NK-92 treated with Interleukin-12 subunit alpha and Interleukin-12 subunit beta, amount 100 ng/mL, for 24 hours (cell line): Measurements from ENCODE around the gene SMYD3.
"Not testable (repeated sequence)": the region's sequence is repeated elsewhere in the genome, so short reads cannot be mapped to it uniquely, and the experiment has no call there.

Source experiments
- DNase-seq: peaks from one replicate; lab custom pipeline; 2025; lab: John Stamatoyannopoulos, UW

SMYD3 gene

GRCh38 chr1:246108278-246108925 lies 398.7 kb downstream of the SMYD3 start:
- DNase-seq: no peak

DNA sequence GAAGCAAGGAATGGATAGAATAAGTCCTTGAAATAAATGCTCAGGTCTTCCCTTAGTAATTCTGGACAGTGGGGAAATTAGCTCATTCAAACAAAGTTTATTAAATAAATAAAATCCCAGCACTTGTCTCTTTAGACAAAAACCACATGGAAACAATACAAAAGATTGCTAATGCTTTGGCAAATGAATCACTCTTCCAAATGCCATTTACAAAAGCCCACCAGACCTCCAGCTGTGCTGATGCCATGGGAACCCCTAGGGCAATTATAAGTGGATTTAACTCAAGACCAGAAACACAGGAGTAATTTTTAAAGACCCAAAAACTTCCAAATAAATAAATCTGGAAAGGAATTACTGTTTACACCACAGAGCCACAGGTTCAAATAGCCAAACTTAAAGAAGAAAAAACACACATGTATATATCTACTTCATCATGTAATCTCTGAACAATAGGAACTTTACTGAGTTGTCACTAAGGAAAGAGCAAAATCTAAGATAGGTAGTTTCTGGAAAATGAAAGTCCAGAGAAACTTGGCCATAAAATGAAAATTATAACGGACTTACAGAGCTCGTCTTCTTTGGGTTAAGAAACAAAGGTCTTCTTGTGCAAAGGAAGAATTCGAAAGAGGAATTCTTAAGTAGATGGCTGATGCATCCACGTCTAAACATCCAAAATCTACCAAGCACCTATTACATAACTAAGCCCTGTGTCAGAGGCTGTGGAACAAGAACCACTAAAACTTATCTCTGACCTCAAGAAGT lies 399.4 kb downstream of the SMYD3 start:
- DNase-seq: no peak

DNA sequence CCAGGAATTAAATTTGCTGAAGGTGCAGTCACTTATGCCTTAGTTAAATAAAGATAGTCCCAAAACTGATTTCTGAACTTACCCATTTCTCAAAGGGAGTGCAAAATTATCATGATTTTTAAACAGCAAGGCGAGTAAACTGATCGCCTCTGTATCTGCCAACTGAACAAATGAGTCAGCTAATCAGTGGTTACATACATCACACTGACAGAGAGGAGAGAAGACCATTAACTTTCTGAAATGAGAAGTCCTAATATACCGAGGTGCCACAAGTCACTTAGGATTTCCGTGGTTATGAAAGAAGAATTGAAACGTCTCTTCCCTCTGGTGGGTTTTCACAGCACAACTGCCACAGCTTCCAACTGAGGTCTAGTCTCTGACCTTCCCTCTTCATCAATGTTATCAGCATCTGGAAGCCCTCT lies 400.7 kb downstream of the SMYD3 start:
- no peak for DNase-seq

DNA sequence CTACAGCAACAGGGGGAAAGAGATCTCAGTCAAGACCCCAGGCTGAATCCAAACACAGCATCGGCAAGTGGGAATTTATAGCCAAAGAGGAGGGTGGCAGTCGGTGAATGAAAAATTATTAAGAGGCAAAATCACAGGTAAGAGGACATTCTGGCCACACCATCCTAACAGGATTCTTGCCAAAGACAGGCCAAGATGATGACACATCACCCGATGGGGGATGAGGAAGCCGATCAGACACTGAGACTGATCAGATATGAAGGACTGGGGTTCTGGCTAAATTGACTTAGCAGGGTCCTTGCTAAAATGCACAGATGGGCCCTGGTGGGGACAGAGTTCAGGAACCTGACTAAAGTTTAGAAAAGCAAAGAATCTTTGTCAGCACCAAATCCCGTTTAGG lies 402.2 kb downstream of the SMYD3 start:
- DNase-seq: no peak

DNA sequence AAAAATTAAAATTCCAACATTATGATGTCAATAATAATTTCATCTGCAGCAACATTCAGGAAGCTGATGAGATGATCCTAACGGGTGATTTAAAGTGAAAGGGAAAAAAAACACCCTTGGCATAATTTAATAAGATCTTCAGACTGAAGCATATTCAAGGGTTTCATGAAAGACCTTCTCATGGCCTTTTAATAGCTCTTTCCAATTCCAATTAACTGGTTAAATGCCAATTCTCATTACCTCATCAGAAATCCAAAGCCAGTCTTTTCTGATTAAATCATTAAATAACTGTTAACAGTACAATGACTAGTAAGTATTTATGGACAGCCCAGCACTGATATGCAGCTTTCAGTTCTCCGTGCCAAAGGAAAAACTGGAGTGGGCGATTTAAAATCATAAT lies 407.5 kb downstream of the SMYD3 start:
- DNase-seq: no peak

- DNase-seq: no peak
Observed at GRCh38 chr1:246096356-246096755, 410.7 kb downstream of the SMYD3 start.

- DNase-seq: no peak
Observed at GRCh38 chr1:246095443-246095842, 411.6 kb downstream of the SMYD3 start.

DNA sequence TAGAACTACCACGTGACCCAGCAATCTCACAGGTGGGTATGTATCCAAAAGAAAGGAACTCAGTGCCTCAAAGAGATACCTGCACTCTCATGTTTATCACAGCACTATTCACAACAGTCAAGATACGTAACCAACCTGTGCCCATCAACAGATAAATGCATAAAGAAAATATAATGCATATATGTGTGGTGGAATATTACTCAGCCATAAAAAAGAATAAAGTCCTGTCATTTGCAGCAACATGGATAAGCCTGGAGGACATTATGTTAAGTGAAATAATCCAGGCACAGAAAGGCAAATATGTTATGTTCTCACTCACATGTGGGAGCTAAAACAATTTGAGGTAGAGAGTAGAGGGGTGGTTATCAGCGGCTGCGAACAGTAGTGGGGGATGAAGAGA lies 413.8 kb downstream of the SMYD3 start:
- DNase-seq: no peak

- DNase-seq: no peak
Observed at GRCh38 chr1:246092136-246092535, 414.9 kb downstream of the SMYD3 start.

- no peak for DNase-seq
Observed at GRCh38 chr1:246091477-246091876, 415.6 kb downstream of the SMYD3 start.

GRCh38 chr1:246086191-246086590 lies 420.9 kb downstream of the SMYD3 start:
- no peak for DNase-seq

GRCh38 chr1:246083416-246083815 lies 423.7 kb downstream of the SMYD3 start:
- DNase-seq: no peak

DNA sequence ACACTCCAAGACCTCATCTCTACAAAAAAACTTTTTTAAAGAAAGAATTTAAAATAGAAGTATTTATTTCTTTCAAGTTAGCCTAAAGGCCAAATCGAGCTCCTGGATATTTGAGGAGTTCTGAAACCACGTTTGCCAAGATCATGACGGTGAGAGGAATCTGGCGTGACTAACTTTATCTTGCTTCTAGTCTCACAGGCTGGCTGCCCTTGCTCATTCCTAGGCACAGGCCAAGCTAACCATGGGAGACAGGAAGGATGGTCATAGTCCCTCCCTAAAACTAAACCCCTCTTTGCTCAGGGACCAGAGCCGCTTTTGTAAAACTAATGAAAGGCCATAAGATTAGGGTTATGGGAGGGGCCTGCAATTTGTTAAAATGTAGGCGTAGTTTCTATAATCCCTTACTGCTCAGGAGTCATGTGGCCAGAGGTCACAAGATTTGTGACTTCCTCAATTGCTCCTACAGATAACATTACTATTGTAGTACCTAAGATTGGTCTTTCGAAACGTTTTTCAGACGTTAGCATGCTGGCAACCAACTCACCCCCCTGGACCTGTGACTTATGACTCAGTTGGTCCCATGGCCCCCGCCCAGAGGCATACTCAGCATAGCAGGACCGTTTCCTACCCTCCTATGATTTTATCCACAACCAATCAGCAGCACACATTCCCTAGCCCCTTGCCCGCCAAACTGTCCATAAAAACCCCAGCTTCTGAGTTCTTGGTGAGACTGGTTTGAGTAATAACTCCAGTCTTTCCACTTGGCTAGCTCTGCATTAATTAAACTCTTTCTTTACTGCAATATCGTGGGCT lies 425.0 kb downstream of the SMYD3 start:
- no peak for DNase-seq

GRCh38 chr1:246081138-246081702 lies 425.9 kb downstream of the SMYD3 start:
- no peak for DNase-seq

DNA sequence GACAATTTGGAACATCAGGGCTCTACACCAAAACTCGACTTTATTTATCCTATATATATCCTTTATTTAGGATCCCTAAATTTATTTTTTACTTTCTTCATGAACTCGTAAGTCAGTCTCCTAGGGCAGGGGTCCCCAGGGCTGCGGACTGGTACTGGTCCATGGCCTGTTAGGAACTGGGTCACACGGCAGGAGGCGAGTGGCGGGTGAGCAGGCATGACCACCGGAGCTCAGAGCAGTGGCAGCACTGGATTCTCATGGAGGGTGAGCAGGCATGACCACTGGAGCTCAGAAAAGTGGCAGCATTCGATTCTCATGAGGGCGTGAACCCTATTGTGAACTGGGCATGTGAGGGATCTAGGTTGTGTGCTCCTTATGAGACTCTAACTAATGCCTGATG lies 427.0 kb downstream of the SMYD3 start:
- DNase-seq: no peak

DNA sequence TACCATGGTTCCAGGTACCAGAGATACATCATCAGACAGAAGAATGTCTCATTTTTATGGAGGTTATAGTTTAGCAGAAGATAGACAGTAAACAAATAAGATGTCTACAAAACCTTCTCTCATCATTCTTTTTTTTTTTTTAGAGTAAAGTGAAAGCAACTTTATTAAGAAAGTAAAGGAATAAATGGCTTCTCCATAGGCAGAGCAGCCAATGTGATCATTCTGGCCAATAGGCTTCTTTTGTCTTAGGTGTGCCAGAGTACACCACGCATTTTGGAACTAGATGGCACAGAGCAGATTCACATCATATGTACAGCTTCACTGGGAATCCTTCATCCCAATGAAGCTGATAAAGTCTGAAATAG lies 428.2 kb downstream of the SMYD3 start:
- DNase-seq: no peak

DNA sequence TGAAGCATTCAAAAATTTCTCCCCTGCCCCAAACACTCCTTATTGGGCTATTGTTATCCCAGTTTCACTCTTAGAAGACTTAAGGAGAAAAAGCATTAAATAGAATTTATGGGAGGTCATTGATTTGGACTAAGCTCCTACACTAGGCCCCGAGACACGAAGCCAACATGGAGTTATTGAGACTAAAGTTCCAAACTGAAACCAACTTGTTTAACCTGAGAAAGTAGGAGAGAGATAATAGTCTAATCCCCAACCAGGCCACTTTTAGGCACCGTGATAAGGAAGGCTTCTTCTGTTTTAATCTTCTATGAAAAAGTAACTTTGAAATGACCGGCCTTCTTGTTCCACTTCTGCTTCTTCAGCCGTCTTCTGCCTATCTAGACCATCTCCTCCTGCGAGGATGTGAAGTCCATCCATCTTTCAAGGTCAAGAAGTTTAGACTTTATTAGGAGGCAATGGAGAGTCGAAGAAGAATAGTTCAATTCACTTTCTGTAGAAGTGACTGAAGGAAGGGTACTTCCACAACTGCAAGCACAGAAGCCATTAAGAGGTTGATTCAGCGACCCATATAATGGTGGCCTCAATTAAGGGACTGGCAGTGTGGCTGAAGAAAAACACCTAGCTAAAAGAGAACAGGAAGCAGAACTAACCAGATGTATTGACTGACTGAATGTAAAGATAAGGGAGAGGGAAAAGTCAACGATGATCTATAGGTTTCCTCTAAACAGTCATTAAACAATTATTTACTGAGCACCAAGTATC lies 428.8 kb downstream of the SMYD3 start:
- DNase-seq: no peak

GRCh38 chr1:246077476-246077875 lies 429.6 kb downstream of the SMYD3 start:
- DNase-seq: no peak

GRCh38 chr1:246074421-246074820 lies 432.7 kb downstream of the SMYD3 start:
- no peak for DNase-seq

- no peak for DNase-seq
Observed at GRCh38 chr1:246072456-246072955, 434.6 kb downstream of the SMYD3 start.

GRCh38 chr1:246071981-246072380 lies 435.1 kb downstream of the SMYD3 start:
- not testable (repeated sequence) for DNase-seq

GRCh38 chr1:246071561-246071960 lies 435.5 kb downstream of the SMYD3 start:
- DNase-seq: not testable (repeated sequence)
